Lower leg skin (tissue), 4 donors: Measurements from ENCODE around the gene POU6F2. TPM values are rescaled to one million over a fixed set of nuclear protein-coding genes. Genes with fewer than 3 reads are reported as not detected.

ENCODE experiments used
- DNase-seq, 2 donors: peaks; one replicate each; pipeline ENCODE4 v3.0.0-alpha.2; 2019; ENCODE audit warnings: low spot score in 2 of 2
- H3K4me3 ChIP-seq: fragments of 200-600 bp; sonication (generic); 2 replicates; pipeline ENCODE4 v1.5.1; 2017; ENCODE audit warnings: mild to moderate bottlenecking, low read depth; ENCODE audit not compliant: poor library complexity, severe bottlenecking
- POLR2A ChIP-seq, 2 donors: fragments of 450-650 bp; IDR thresholded peaks; one replicate each; pipeline ENCODE4 v1.6.1; 2016 to 2017; ENCODE audit warnings: antibody characterized with exemption in 2 of 2, mild to moderate bottlenecking in 1 of 2, moderate library complexity in 1 of 2
- WGBS, 2 donors: methylation state at CpG; one replicate each; pipeline ENCODE4 v1.1.5; 2018; 5-methylcytosine and 5-hydroxymethylcytosine counted together
- intact Hi-C: fragments of 100-400 bp; cut with DNase I; formaldehyde crosslinking; loops from one replicate; pipeline ENCODE4 v1.15.0; 2023; ENCODE audit warnings: low total_unique reads
- total RNA-seq, 4 donors: library from RNA; depleted of rRNA; stranded (reverse); fragments of >200 nt; gene quantifications; one replicate each; pipeline ENCODE4 v1.1.0, GENCODE V29; 2016
- TF ChIP-seq, protein P1 (sequence below), 3 donors: fragments of 450-650 bp; IDR thresholded peaks; one replicate each; pipeline ENCODE4 v1.5.1; 2016; ENCODE audit warnings: antibody characterized with exemption in 3 of 3, mild to moderate bottlenecking in 3 of 3, moderate library complexity in 2 of 3

POU6F2 gene
- total RNA-seq, 4 donors from 2014 or later = 0.36 TPM; not detected in 3

DNA sequence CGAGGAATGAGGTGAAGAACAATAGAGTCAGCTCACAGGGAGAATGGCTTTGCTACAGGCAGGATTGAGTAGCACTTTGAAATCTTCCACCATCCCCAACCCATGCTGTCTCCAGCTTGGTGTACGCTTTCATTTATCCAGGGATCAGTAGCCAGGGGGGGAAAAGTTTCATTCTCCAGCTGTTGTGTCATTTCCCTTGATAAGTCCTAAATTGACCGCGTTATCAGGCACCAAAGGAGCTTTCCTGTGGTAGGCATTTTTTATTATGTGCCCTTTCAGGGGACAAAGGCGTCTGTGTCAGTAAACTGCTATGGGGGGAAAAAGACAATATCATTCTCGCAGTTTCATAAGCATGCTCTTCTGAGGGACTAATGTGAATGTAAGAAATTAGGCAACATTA lies 481.9 kb downstream of the POU6F2 start:
- no peak for DNase-seq
- intact Hi-C loops = no loop called here
- TF ChIP-seq, protein P1, sequence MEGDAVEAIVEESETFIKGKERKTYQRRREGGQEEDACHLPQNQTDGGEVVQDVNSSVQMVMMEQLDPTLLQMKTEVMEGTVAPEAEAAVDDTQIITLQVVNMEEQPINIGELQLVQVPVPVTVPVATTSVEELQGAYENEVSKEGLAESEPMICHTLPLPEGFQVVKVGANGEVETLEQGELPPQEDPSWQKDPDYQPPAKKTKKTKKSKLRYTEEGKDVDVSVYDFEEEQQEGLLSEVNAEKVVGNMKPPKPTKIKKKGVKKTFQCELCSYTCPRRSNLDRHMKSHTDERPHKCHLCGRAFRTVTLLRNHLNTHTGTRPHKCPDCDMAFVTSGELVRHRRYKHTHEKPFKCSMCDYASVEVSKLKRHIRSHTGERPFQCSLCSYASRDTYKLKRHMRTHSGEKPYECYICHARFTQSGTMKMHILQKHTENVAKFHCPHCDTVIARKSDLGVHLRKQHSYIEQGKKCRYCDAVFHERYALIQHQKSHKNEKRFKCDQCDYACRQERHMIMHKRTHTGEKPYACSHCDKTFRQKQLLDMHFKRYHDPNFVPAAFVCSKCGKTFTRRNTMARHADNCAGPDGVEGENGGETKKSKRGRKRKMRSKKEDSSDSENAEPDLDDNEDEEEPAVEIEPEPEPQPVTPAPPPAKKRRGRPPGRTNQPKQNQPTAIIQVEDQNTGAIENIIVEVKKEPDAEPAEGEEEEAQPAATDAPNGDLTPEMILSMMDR (IDR thresholded peaks at IDR 0.05) = no peak
- no peak for TF ChIP-seq POLR2A (IDR thresholded peaks at IDR 0.05)
- WGBS, 2 donors = 70 to 73% methylated on average over 6 of the region's 6 CpGs
- no peak overlapping the region for H3K4me3 ChIP-seq

DNA sequence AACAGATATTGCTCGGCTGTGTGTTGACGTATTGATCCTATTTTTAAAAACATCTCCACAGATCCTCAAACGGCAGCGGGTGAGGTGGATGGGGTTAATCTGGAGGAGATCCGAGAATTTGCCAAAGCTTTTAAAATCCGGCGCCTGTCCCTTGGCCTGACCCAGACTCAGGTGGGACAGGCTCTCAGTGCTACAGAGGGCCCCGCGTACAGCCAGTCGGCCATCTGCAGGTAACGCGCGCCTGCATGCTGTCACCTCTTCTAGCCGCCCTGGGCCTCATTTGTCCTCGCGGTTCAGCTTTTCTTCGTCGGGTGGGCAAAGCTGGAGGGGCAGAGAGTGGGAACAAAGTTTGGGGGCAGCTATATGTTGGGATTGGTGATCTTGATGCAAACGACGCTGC lies 482.8 kb downstream of the POU6F2 start:
- TF ChIP-seq, protein P1 (IDR thresholded peaks at IDR 0.05) = no peak
- TF ChIP-seq POLR2A (IDR thresholded peaks at IDR 0.05) = no peak
- DNase-seq = no peak
- intact Hi-C loops = no loop called here
- 92 to 93% methylated on average over 20 of the region's 20 CpGs for WGBS, 2 donors
- H3K4me3 ChIP-seq = no peak overlapping the region

DNA sequence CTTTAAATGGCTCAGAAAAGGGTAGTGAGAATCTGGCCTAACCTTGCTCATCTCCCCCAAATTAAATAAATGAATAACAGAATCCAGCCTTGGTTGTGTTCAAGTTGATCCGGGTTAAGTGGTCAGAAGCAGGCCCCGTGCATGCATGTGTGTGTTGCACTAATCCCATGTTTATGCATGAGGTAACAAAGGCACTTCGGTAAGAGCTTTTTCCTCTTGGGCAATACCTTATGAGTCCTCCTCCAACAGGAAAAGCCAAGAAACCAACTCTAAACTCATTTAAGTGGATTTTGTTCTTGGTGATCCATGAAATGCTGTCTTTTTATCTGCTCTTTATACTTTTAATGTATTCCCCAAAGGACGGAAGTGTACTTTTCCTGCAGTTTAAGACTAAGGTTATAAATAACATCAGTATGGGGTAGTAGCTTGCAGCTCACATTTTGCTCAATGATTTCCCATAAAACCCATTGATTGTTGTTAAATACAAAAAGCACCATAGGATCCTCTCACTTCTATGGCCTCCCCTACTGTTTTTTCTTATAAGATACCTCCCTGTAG lies 483.6 kb downstream of the POU6F2 start:
- TF ChIP-seq POLR2A (IDR thresholded peaks at IDR 0.05) = no peak
- TF ChIP-seq, protein P1 (IDR thresholded peaks at IDR 0.05) = no peak
- DNase-seq = no peak
- 63 to 73% methylated on average over 4 of the region's 4 CpGs for WGBS, 2 donors
- H3K4me3 ChIP-seq = no peak overlapping the region
- intact Hi-C loops = no loop called here

DNA sequence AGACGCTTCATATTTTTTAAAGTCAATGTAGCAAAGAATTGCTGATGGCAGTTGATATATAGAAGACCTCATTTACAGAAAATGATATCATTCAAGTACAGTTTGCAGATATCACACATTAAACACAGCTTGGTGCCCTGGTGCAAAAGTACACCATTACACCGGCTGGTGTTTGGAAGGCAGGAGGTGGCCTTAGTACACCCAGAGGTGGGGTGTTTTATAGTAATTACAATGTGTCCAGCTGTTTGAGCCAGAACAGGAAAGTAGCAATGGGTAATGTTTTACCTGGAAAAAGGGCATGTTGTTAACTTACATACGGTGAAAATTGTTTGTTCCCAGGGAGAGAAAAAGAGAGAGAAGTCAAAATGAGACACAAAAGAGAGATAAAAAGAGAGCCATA lies 485.5 kb downstream of the POU6F2 start:
- intact Hi-C loops = no loop called here
- TF ChIP-seq, protein P1 (IDR thresholded peaks at IDR 0.05) = no peak
- no peak for TF ChIP-seq POLR2A (IDR thresholded peaks at IDR 0.05)
- 92 to 95% methylated on average over 3 of the region's 3 CpGs for WGBS, 2 donors

DNA sequence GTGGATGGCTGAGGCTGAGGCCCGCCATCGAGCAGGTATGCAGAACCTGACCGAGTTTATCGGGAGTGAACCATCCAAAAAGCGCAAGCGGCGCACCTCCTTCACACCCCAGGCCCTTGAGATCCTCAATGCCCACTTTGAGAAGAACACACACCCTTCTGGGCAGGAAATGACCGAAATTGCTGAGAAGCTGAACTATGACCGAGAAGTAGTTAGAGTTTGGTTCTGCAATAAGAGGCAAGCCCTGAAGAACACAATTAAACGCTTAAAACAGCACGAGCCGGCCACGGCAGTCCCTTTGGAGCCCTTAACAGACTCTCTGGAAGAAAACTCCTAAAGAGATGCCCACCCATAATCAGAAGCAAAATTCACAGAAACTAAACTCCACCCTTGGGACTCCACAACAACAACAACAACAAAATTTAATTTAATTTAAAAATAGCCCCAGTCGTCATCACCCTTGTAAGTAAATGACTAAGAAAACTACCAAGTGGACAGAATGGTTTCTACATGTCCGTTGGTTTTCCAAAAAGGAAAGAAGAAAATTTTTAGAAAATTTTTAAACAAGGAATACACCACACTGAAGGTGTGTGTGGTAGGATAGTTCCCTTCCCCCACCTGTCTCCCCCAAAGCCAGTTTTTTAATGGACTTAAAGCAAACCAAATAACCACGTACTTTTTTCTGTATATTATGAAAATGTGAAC lies 486.8 kb downstream of the POU6F2 start:
- no peak for DNase-seq
- 76 to 78% methylated on average over 16 of the region's 16 CpGs for WGBS, 2 donors
- intact Hi-C loops = no loop called here
- TF ChIP-seq POLR2A (IDR thresholded peaks at IDR 0.05) = no peak
- TF ChIP-seq, protein P1 (IDR thresholded peaks at IDR 0.05) = no peak
- H3K4me3 ChIP-seq = no peak overlapping the region

More for the DNA sequence above, 485.5 kb downstream of the POU6F2 start:
- DNase-seq = no peak
- H3K4me3 ChIP-seq = no peak overlapping the region
